Raji (cell line): Measurements from ENCODE around the gene ENOX1.

Source experiments
- POLR2A ChIP-seq: IDR thresholded peaks from 2 replicates; pipeline ENCODE4 v1.6.1; 2011; ENCODE audit warnings: low read depth, low read length, control low read depth; ENCODE audit not compliant: insufficient read depth

ENOX1 gene

DNA sequence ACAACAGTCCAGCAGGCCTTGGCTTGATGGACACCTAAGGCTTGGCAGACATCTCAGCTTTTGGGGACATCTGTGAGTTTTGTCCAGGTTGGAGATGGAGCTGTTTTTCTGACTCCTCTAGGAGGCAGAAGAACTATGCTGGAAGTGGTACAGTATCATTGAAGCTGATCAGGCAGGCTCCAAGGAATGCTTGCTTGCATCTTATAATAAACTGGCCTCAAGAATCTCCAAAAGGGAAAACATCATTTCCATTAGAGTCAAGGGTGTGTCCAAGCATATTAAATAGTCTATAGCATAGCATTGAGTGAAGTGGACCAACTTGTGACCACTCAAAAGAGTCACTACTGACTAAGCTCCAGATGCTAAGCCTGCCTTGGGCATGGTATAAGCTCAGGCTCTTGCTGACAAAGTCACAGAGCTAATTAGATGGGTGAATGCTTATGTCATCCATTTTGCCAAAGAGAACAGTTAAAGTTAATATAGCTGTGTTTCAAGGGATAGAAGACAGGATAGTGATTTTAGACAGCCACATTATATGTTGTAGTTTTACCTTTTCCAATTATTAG is 547.4 kb downstream of the ENOX1 start:
- TF ChIP-seq POLR2A, result no peak

DNA sequence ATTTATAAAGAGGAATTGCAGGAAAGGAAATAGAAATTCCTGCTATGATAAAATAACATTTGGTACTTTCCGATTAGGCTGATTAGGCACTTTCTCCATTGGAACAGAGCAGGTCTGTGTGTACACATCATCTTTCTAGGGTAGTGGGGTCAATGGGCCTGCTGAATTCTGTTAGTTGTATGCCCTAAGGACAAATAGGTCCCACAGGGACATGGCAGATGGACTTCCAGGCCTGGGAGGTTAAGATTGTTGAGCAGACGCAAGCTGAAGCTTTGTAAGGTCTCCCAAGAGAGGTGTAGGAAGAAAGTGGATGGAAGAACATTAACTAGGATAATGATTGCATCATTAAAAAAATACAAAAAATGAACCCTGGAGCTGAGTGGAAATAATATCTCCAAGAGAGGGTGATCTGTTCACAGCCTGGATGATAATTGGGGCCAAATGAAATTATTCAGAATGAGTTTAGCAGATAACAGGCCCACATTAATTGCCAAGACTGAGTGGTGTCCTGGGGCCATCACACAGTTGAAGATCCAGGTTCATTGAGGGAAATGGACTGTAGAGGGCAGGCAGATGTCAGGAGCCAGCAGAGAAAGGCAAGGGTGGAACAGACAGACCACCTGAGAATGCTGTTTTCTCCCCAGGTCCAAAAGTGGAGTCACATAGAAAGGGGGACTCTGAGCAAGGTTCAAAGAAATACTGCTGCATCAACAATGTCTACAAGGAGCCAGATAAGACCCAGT is 548.3 kb downstream of the ENOX1 start:
- no peak for TF ChIP-seq POLR2A

DNA sequence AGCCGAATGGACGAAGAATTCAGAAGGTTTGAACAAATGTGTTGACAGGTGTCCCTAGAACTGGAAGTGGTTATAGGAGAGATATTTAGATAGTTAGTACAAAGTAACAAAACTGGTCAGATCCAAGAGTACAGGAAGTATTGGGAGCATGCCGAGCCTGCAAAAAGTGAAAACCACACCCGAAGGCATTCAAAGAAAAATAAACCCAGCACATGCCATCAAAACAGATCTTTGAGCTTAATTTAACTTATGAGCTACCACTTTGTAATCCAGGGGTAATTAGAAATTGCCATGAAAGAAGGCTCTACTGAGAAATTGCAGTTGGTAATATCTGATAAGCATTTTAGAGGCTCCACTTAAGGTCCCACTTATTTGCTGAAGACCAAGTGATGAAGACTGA is 549.2 kb downstream of the ENOX1 start:
- no peak for TF ChIP-seq POLR2A

DNA sequence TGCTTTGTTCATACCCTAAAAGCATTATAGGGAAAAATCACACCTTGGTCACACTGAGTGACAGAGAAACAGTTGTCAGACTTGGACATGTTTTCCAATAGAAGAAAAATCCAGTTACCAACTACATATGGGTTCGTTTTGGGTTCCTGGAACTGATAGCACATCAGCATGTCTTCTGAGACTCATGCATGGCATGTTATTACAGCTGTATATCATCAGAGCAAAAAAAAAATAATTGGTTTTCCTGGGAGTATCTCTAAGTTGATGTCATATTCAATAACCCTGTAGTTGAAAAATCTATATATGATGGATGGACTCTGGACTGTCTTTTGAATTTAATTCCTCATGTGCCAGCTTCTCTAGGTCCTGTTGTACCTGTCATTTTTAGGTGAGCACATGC is 551.7 kb downstream of the ENOX1 start:
- no peak for TF ChIP-seq POLR2A

DNA sequence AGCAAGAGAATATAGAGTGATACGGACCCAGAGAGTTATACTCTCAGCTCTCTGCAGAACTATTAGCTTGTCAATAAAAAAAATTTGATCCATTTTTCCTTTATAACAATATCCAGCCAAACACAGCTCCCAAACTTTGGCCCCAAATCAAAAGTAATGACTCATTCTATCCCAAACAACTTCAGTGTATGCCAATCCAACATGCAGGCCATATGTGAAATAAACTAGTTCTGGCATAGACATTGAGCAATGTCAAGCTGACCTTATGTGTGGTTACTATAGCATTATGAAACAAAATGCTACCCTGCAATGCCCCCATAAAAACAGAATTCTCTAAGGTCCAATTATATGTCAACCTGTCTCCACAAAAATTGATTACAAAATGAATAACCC is 553.9 kb downstream of the ENOX1 start:
- TF ChIP-seq POLR2A, result no peak

DNA sequence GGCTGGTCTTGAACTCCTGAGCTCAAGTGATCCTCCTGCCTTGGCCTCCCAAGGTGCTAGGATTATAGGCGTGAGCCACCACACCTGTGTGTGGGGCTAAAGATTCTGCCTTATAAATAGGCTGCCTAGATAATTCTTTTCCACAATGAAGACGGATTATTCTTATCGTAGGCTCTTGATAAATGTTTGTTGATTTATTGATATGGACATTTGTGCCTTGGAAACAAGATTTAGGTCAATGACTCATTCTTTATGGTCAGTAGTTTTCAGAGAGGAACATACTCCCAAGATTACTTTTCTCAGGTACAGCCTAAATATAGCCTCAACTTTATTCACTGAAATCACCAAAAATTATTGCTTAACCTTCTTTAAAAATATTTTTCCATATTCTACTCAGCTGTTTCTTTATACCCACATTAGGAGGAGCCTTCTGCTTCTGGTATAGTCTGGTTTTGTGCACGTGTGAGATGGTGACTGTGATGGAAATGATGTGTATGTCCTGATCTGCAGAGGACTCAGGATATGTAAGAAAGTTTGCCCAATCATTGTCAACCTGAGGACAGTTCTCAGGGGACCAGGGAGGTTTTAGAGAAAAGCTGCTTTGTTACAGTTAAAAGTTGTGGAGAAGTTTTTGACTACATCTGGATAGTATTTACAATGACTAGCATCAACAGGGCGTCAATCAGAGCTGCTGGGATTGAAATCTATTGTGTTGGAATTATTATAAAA is 554.5 kb downstream of the ENOX1 start:
- TF ChIP-seq POLR2A, result no peak

DNA sequence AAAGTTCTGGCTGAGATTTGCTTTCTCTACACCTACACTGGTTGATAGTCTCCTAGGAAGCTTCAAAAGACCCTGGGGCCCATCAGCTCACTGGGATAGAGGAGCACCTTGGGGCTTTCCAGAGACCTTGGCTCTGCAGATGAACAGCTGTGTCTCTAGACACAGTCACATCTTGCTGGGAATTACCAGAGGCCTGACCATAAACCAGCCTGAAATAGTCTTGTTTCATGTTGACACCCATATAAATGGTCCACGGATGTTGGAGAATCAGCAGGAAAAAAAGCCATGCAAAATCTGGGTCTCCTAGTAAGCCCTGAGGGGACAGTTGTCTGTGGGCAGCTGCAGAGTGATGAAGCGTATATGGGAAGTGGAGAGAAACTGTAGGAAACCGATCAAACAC is 555.8 kb downstream of the ENOX1 start:
- TF ChIP-seq POLR2A, result no peak

DNA sequence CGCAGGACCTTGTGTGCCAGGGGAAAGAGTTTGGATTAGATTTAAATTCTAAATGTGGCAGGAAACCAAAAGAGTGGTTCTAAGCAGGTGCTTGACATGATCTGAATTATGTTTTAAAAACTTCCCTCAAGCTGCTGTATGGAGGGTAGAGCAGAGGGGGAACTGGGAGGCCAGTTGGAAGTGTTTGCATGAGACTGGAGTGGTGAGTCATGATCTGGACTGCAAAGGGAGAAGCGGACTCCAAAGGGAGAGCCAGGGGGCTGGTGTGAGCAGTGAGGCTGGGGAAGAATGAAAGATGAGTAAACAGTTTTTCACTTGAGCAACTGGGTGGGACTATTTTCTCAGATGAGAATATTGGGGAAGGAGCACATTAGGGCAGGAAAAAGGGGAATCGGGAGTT is 557.3 kb downstream of the ENOX1 start:
- no peak for TF ChIP-seq POLR2A

DNA sequence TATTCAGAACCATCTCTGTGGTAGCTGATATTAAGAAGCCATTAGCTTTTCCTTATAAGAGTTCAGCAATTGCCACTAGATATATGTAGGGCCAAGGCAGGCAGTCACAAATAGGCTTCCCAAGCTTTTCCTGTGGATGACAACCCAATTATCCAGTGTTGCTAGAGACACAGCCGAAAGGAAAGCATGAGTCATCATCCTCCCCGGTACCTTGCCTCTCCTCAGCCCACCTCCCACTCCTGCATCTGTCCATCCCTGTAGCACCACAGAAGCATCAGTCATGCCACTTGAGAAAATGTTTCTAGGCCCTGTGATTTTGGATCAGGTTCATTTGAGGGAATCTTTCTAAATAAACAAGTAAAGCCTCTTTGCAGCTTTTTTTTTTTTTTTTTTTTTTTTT is 559.1 kb downstream of the ENOX1 start:
- no peak for TF ChIP-seq POLR2A

DNA sequence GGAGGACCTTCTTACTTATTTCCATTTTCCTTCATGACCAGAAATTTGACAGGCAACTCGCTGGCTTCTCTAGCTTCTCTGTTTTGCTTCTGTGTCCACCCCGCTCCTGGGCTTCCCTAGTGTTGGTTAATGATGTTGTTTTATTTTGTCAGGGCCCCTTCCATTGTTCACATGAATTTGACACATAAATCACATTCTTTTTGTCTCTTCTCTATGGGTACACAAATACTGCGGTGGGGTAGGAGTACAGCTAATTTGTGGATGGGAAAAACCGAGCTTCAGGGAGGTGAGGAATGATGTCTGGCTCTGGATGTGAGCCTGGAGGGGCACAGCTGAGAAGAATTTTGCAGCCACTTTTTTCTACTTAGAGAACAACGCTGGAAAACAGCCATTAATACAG is 563.6 kb downstream of the ENOX1 start:
- TF ChIP-seq POLR2A, result no peak

DNA sequence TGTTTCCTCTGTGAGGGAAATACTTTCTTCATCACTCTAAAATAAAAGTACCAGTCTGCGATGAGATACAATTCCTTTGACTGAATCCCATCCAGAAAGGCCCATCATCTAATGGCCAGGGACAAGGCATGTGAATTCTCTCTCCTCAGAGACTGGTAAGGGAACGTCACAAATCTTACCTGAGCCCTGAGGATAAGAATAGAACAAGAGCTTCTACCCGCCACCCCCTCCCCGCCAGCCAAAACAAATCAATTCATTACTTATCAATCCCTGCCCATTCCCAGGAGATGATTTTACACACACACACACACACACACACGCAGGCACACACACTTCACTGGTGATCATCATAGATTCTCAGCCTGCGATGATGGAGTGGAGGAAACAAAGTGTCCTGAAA is 564.7 kb downstream of the ENOX1 start:
- TF ChIP-seq POLR2A, result no peak

DNA sequence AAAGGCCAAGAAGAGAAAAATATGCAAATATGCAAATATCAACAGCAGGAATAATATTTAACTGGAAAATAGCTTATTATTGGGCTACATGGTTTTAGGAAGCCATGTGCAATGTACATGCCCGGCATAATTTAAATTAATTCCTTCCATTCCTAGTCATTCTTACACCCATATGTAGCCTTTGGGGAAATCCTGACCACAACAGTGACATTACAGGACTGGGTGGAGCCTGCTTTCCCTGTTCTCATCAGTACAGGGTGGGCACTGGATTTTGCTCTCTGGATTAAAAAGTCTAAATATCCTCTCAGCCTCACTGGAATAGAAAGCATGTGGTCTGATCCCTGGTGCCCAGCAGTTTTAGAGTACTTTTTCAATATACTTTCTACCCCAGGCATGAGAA is 565.2 kb downstream of the ENOX1 start:
- no peak for TF ChIP-seq POLR2A

DNA sequence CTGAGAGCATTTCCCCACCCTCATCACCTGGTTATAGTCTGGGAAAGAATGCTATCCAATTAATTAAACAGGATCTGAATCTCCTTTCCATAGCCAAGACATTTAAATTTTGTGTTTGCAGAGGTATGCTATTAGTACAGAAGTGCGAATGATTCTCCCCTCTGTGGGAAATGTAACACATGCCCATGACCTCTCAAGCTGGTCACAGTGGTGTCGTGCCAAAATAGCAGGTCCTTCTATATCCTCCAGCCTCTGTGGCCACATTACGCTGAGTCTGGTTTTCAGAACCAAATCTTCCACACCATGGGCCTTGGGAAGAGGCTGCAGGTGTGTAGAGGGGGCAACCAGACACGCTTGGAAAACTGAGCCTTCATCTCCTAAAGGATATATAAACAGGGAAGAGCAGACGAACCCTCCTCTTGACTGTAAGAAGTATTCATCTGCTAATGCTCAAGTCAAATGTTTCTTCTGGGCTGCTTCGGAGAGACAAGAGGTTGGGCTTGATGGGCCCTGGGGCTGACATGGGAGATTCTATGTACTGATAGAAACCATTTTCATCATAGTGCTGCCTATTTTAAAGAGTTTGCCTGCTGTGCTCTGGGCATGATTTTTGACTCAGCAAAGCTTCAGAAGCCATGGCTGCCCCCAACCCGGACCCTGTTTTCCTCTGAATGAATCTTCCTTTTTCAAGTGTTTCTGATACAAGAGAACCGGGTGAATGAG is 565.7 kb downstream of the ENOX1 start:
- no peak for TF ChIP-seq POLR2A

DNA sequence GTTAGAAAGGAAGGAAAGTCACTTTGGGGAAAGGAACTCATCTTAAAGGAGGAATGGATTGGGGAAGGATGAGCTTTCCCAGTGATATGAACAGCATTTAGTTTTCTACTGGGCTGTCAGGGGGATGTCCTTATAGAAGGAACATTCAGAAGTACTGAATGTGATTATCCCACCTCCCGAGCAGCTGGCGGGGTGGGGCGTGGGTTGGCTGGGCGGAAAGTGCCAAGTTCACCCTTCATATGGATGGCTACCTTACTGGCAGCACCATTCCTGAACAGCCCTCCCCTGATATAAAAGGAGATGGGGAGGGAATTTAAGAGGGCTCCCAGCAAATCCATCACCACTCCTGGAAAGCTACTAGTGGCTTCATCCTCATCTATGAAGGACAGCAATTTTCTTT is 572.6 kb downstream of the ENOX1 start:
- TF ChIP-seq POLR2A, result no peak

DNA sequence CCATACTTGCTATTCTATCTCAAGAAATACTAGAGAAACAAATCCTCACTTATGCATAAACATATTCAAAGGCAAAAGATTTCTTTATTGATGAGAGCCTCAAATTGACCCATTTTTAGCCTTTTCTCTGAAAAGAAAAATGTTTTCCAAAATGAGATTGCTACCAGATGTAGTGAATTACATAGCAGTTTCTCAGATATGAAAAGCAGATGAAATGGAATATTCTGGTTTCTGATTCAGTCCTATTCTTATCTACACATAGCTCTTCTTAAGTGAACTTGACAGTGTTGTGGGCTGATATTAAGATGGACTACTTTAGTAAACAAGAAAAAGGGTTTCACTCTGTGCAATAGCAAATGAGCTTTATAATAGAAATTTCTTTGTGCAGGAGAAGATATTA is 579.9 kb downstream of the ENOX1 start:
- no peak for TF ChIP-seq POLR2A

DNA sequence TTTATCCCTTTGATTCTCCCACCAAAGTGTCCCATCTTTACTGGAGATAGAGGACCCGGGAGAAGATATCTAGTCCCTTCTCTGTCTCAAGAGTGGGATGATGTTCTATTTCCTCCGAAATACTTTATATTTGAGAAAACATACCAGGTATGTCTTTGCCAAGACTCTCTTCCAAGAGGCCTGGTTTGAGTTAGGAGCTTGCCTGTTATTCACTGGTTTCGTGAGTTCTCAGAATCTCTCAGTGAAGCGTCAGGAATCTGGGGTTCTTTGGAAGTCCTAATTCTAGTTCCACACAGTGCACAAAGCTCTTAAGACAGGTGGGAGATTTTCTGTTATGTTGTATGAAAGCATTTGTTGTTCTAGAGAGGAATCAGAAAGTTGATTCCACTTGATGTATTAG is 581.4 kb downstream of the ENOX1 start:
- TF ChIP-seq POLR2A, result no peak

DNA sequence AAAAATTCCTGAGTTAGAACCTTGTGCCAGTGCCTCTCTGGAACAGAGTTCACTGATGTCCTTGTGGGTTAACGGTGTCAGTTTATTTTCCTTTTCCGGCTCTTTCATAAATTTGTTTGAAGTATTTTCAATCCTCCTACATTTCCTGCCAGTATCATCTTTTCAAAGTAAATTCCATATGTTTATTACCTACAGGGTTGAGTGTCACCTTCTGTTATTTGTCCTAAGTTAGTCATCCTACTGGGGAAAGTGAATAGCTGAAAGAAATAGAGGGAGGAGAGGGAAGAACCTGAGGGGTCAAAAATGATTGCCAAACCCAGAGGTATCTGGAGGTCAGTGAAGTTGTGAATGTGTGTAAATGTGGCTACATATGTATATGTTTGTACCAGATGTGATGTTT is 582.2 kb downstream of the ENOX1 start:
- TF ChIP-seq POLR2A, result no peak

DNA sequence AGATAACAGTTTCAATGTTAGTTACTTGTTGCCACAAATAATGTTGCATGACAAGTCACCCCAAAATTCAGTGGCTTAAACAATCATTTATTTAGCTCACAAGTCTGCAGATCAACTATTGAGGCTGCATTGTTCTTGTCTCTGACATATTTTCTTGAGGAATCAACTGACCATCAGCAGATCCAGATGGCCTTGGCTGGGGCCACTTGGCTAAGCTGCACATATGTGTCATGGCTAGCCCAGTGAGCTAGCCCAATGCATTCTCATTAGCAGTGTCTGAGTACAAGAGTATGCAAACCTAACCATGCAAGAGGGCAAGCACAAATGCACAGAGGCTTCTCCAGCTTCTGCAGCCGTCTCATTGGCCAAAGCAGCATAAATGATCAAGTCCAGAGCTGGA is 583.0 kb downstream of the ENOX1 start:
- no peak for TF ChIP-seq POLR2A
